Body of pancreas (tissue), 4 donors: ENCODE results near the gene DCLRE1B. TPM values are rescaled to one million over a fixed set of nuclear protein-coding genes. Genes with fewer than 3 reads are reported as not detected.

ENCODE experiments used
- ATAC-seq: fragments of 150-250 bp; one replicate; pipeline ENCODE4 v1.9.1; 2016
- DNase-seq, 4 donors: peaks; one replicate each; pipeline ENCODE4 v3.0.0-alpha.2; 2019
- H3K27ac ChIP-seq, 4 donors: fragments of 200-600 bp; sonication (generic); 1 replicate in 3 of 4; 2 replicates in 1 of 4; pipeline versions ENCODE4 v1.5.1 to v1.6.1; 2016 to 2019; ENCODE audit warnings: mild to moderate bottlenecking in 1 of 4, mixed read lengths in 1 of 4, moderate library complexity in 1 of 4
- H3K27me3 ChIP-seq, 2 donors: fragments of 200-600 bp; sonication (generic); one replicate each; pipeline ENCODE4 v1.6.0; 2016; ENCODE audit warnings: mild to moderate bottlenecking in 1 of 2
- H3K36me3 ChIP-seq, 2 donors: fragments of 200-600 bp; sonication (generic); replicated peaks in 1 of 2; 2 replicates each; pipeline ENCODE4 v1.5.1; 2016; ENCODE audit warnings: low read depth in 2 of 2; ENCODE audit not compliant: insufficient read depth in 1 of 2
- H3K4me1 ChIP-seq: fragments of 200-600 bp; sonication (generic); one replicate; pipeline ENCODE4 v1.6.0; 2016
- H3K4me3 ChIP-seq, 2 donors: fragments of 200-600 bp; sonication (generic); 1 replicate in 1 of 2; 2 replicates in 1 of 2; pipeline ENCODE4 v1.5.1; 2016 to 2019
- H3K9me3 ChIP-seq, 3 donors: fragments of 200-600 bp; sonication (generic); 1 replicate in 2 of 3; 2 replicates in 1 of 3; pipeline ENCODE4 v1.5.1; 2016
- POLR2A ChIP-seq, 3 donors: fragments of 450-650 bp; IDR thresholded peaks; one replicate each; pipeline ENCODE4 v1.6.1; 2016; ENCODE audit warnings: antibody characterized with exemption in 3 of 3, mild to moderate bottlenecking in 2 of 3
- WGBS, 2 donors: methylation state at CpG; one replicate each; pipeline ENCODE4 v1.1.5; 2017; 5-methylcytosine and 5-hydroxymethylcytosine counted together
- intact Hi-C: fragments of 100-400 bp; cut with DNase I; formaldehyde crosslinking; loops from one replicate; pipeline ENCODE4 v1.15.1; 2023
- total RNA-seq, 2 donors: library from RNA; depleted of rRNA; stranded (reverse); fragments of >200 nt; gene quantifications; one replicate each; pipeline ENCODE4 v1.1.0, GENCODE V29; 2016
- TF ChIP-seq, protein P1 (sequence below), 7 experiments: fragments of 450-650 bp in 4 of 7; fragments of 200-600 bp in 3 of 7; sonication (generic) in 3 of 7; IDR thresholded peaks; one replicate each; pipeline ENCODE4 v1.5.1; 2016 to 2019; ENCODE audit warnings: antibody characterized with exemption in 7 of 7

Gene DCLRE1B
- total RNA-seq, 2 donors from 2014 or later: 1.3 to 2.1 TPM

DNA sequence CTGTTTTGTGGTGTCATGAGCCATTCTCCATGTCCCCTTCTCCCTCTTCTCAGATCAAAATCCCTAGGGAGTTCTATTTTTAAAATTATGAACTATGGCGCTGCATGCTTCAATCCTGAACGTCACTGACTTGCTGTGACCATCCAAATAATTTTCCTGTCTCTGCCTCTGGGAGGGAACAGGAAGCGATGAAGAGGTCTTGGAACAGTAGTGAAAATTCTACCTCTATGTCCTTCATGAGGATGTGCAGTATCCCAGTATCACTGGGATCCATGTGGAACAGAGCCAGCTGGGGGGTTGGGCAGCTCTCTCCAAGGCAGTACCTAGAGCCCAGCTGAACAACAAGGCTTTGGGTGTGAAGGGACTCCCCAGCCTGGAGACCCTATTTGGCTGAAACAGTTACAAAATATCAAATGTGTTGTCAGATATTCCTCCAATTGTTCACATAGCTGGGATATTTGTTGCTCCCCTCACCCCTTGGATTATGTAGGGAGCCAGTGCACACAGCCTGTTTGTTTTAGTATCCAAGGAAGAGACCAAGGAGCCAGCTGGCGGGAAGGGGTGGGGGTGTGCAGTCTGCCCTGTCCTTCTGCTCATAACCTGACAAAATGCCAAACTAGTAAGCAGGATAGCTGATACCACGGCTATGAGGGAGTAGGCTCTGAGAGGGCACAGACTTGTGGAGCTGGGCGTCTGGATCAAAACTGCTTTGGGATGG lies 7.6 kb downstream of the DCLRE1B start:
- H3K27ac ChIP-seq: peak overlapping the region in 2 of 4 donors; percentile 15 to 45
- DNase-seq (peak; percentile 37 to 66 (median 54)), ATAC-seq (peak; percentile 79)
- intact Hi-C loops: no loop called here
- 55 to 61% methylated on average over 6 of the region's 6 CpGs for WGBS, 2 donors
- H3K9me3 ChIP-seq: no peaks in the 10 kb centered on the region
- no peak overlapping the region for H3K4me3 ChIP-seq
- no peak for TF ChIP-seq POLR2A (IDR thresholded peaks at IDR 0.05)
- TF ChIP-seq, protein P1, sequence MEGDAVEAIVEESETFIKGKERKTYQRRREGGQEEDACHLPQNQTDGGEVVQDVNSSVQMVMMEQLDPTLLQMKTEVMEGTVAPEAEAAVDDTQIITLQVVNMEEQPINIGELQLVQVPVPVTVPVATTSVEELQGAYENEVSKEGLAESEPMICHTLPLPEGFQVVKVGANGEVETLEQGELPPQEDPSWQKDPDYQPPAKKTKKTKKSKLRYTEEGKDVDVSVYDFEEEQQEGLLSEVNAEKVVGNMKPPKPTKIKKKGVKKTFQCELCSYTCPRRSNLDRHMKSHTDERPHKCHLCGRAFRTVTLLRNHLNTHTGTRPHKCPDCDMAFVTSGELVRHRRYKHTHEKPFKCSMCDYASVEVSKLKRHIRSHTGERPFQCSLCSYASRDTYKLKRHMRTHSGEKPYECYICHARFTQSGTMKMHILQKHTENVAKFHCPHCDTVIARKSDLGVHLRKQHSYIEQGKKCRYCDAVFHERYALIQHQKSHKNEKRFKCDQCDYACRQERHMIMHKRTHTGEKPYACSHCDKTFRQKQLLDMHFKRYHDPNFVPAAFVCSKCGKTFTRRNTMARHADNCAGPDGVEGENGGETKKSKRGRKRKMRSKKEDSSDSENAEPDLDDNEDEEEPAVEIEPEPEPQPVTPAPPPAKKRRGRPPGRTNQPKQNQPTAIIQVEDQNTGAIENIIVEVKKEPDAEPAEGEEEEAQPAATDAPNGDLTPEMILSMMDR (IDR thresholded peaks at IDR 0.05): no peak
- no peaks in the 10 kb centered on the region for H3K27me3 ChIP-seq
- peaks cover 7% of the 10 kb centered on the region for H3K4me1 ChIP-seq
- peaks cover 0 to 6% of the 10 kb centered on the region in 2 donors for H3K36me3 ChIP-seq

DNA sequence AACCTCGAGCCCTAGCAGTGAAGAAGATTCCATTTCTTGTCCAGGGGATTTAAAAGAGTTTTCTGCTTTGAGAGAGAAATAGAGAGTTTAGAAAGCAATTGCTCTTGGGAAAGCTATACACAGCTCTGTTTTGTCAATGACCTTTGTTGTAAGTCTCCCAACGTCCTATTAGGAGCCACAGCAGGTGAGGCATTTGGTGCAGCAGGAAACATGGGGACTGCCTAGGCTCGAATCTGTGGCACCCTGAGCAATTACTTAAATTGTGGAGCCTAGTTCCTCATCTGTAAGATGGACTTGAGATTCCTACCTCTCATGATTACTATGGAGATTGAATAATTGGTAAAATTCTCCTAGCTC lies 8.2 kb downstream of the DCLRE1B start:
- WGBS, 2 donors: 48 to 50% methylated on average over 3 of the region's 3 CpGs
- Histone ChIP-seq H3K36me3 (peaks cover 0 to 6% of the 10 kb centered on the region in 2 donors), H3K27me3 (no peaks in the 10 kb centered on the region), H3K9me3 (no peaks in the 10 kb centered on the region), H3K4me1 (peaks cover 7% of the 10 kb centered on the region), H3K4me3 (no peak overlapping the region), H3K27ac (peak overlapping the region in 2 of 4 donors; percentile 15 to 45)
- intact Hi-C loops: no loop called here
- DNase-seq (no peak), ATAC-seq (no peak)
- TF ChIP-seq, protein P1 (IDR thresholded peaks at IDR 0.05): no peak
- no peak for TF ChIP-seq POLR2A (IDR thresholded peaks at IDR 0.05)

DNA sequence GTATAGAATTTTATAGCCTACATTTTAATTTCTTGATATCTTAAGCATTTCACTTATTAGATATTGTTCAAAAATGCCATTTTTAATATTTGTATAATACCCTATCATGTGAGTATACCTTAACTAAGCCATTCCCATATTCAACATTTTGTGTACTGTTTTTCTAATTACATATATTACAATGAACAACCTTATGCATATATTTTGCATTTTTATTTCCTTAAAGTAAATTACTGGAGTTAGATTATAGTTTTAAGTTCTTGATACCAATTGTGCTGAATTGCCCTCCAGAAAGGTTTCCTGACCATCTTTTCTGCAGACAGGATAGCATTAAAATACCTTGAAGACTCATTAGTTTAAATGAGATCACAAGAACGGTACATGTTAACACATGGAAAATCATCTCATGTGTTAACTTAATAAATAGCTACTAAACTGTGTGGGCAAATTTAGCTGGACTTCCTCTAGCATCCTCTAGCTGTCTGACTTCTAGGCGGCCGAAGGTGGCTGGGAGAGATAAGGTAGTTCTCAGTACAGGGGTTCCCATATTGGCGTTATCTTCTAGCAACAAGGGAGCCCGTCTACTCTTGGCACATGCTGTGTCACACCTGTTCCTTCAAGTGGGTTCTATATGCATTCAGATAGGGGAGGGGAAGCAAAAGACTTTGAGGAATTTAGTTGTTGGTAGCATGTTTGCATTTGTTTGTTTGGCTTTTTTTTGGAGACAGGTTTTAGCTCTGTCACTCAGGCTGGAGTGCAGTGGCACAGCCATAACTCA lies 8.9 kb downstream of the DCLRE1B start:
- no peak overlapping the region for H3K27ac ChIP-seq
- intact Hi-C loops: no loop called here
- ATAC-seq: no peak
- peaks cover 7% of the 10 kb centered on the region for H3K4me1 ChIP-seq
- no peaks in the 10 kb centered on the region for H3K27me3 ChIP-seq
- TF ChIP-seq, protein P1 (IDR thresholded peaks at IDR 0.05): no peak
- no peak for TF ChIP-seq POLR2A (IDR thresholded peaks at IDR 0.05)
- no peak for DNase-seq
- 52% methylated on average over 5 of the region's 5 CpGs for WGBS, 2 donors
- H3K36me3 ChIP-seq: peaks cover 0 to 6% of the 10 kb centered on the region in 2 donors
- no peak overlapping the region for H3K4me3 ChIP-seq
- H3K9me3 ChIP-seq: no peaks in the 10 kb centered on the region

DNA sequence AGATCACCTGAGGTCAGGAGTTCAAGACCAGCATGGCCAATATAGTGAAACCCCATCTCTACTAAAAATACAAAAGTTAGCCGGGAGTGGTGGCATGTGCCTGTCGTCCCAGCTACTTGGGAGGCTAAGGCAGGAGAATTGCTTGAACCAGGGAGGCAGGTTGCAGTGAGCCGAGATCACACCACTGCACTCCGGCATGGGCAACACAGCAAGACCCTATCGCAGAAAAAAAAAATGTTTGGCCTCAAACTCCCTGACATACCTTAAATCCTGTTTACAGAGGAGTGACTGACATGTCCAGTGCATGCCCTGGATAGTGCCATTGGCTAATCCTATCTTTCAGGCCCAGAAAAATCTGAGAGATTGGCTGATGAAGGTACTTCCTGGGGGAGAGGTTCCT lies 11.8 kb downstream of the DCLRE1B start:
- Histone ChIP-seq H3K4me1 (peaks cover 7% of the 10 kb centered on the region), H3K27me3 (no peaks in the 10 kb centered on the region), H3K4me3 (no peak overlapping the region), H3K36me3 (no peaks in the 10 kb centered on the region), H3K27ac (no peak overlapping the region), H3K9me3 (no peaks in the 10 kb centered on the region)
- TF ChIP-seq, protein P1 (IDR thresholded peaks at IDR 0.05): no peak
- TF ChIP-seq POLR2A (IDR thresholded peaks at IDR 0.05): no peak
- WGBS, 2 donors: 93 to 96% methylated on average over 5 of the region's 5 CpGs
- no peak for ATAC-seq
- DNase-seq: no peak
- intact Hi-C loops: no loop called here
